ENCODE measurements around the gene ZDBF2.
"Not testable (repeated sequence)": the region's sequence is repeated elsewhere in the genome, so short reads cannot be mapped to it uniquely, and the experiment has no call there.

Gene ZDBF2

DNA sequence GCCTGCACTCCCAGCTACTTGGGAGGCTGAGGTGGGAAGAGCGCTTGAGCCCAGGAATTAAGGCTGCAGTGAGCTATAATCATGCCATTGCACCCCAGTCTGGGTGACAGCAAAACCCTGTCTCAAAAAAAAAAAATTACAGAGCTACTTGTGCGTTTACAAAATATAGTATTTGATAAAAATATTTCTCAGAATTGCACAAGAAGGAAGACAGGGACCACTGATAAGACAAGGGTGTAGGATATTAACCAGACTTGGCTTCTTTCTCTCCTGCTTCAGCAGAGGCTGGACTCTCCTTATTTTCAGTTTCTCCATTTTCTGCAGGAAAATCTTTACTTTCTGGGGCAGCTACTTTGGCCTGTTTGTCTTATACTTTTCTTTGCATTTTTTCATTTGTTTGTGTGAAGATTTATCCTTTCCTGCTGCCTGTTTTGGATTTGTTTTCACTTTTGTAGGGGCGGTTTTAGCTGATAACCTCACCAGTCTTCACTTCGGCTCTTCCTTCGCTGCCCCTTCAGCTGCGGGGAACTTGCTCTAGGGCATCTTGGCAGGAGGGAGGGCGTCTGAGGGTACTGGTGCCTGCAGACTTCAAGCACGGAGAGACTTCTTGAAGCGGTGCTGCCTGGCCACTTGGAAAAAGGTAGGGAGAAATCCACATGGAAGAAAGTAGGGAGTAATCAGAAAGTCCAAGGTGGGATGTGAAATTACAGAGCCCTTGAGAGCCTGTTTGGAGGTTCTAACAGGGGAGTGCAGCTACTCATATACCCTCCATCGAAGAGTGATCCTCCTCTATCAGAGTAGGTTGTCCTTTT, 14.9 kb upstream of the ZDBF2 start:
- no peak for DNase-seq (ENCODE audit: low spot score)

DNA sequence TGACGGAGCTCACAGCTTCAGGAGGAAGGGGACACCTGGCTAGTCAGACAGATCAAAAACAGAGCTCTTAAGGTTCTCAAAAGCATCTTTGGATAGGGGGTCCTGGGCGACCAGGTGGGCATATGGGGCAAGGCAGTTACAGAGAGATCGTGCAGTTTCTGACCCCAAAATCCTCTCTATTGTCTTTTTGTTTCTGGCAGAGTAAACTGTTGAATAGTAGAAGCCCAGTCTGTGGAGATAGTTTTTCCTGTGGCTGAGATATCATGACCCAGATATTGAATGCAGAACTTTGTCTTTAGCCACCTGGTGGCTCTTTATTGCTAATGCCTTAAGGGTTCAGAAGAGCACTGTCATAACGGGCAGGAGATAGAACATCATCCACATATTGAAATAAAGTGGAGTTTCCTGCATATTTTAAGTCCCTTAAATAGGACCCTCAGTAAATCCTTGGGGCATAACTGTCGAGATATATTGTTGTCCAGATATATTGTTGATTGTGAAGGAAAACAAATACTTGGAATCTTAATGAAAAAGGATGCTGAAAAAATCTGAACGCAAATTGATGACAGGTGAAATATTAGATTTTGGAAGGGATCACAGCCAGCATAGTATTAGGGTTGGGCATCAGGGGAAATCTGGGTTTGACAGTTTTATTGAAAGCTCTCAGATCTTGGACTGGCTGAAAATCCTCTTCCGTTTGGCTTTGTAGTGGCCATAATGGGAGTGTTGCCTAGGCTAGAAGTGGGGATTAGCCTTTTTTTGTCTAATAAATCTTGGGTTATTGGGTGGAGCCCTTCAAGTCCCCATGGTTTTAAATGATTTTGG, 14.1 kb upstream of the ZDBF2 start:
- no peak for DNase-seq (ENCODE audit: low spot score)

DNA sequence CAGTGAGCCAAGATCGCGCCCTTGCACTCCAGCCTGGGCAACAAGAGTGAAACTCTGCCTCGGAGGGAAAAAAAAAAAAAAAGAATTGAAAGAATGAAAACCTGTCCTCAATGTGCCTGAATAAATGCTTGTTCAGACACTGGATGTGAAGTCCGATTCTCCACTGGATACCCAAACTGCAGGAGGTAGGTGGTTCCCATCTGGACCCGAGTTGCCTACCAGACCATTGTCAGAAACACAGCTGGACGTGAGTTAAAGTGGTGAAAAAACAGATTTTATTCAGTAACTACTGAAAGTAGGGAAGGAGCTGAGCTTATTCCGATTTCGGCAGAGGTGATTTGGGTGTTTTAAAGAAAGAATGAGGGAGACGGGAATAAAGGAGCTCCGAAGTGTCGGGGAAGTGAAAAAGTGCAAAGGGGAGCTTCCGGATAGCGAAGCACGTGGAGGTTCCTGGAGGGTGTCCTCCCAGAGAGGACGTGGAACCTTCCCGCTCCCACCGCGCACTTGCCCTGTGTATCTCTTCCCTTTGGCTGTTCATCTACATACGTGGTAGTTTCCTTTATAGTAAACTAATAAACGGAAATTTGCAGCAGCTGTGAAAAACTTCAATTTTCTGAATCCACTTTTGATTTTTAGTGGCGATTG, 10.4 kb upstream of the ZDBF2 start:
- DNase-seq (ENCODE audit: low spot score): no peak

DNA sequence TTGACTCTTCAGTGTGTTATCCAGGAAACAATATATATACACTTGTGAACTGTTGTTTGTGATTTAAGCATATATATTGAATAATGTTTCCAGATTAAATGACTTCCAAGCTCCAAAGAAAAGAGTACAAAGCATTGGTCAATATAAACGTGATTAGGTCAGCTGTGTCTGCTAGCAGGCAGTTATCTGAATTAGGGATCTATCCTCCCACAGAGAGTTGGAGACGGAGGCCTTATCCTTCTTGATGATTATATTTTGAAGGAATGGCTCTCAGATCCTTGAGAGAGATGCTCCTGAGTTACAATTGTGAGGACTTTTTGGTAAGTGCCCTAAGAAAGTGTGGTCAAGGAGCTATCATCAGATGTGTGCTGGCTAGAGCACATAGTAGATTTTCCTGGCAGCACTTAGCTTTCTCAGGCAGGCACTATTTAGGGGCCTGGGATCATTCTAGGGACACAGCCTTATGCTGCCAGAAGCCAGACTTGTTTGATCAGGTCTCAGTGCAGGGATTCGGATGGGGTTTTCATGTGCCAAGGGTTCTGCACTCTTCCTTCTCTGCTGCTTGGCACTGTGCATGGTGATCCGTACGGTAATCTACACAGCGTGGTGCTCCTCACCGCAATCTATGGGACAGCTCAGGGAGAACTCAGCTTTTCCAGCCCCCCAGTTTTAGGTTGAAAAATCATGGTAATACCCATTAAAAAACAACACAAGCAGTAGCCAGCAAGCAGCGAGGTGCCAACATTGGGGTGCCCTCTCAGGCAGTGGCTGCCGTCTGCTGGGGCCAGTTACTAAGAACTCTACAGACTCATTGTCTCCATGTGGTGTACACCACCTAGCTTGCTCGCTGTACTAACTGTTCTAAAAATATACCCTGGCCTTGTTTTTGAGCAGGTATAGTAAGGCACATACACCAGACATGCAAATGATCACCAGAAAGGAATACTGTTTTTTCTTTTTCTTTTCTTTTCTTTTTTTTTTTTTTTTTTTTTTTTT, 8.0 kb upstream of the ZDBF2 start:
- DNase-seq (ENCODE audit: low spot score): no peak

DNA sequence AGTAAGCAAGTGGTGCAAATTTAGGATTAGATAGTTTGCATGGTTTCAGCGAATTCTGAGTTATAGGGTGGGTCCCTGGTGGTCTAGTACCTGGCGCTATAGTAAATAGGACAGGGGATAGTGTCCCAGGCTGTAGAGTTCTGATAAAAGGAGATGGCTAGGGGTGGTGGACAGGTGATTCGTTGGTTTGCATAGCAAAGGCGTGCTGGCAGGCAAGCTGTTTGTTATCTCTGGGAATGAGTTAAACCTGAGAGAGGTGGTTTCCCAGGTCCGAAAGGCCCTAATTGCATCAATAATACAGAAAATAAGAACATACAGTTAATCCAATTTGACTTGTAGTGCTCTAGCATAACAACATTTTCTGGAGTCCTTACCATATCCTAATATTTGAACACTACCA, 6.9 kb upstream of the ZDBF2 start:
- no peak for DNase-seq (ENCODE audit: low spot score)

DNA sequence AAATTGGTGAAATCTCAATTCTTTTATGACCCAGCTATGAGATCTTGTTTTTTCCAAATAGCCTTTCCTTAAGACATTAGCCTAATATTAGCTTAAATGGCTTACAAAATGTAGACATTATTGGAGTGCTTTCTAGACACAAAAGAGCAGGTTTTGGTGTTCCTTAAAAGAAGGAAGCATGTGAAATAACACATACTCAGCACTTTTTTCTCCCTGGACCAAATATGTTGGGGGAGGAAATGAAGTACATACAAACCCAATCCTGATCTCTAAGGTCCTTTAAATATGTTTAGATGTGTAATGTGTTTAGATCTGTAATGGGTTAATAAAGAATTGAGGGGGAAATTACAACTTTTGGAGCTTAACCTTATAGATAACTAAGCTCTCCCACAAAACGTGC, 3.4 kb upstream of the ZDBF2 start:
- DNase-seq (ENCODE audit: low spot score): no peak

DNA sequence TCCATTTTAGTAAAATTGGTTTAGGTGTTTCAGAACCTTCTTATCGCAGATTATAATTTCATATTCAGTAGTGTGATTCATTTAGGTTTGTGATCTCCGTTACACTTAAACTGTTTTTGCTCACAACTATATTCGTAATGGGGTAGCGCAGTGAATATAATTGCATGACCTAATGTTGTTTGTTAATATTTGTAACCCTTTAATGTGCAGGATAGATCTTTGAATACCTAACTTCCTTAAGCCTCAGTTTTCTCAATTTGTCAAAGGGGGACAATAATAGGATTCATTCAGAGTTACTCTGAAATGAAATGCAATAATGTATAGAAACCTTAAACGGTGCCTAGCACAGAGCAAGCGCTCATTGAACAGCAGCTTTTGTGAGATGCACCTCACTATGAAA, 558 bp upstream of the ZDBF2 start:
- no peak for DNase-seq (ENCODE audit: low spot score)

DNA sequence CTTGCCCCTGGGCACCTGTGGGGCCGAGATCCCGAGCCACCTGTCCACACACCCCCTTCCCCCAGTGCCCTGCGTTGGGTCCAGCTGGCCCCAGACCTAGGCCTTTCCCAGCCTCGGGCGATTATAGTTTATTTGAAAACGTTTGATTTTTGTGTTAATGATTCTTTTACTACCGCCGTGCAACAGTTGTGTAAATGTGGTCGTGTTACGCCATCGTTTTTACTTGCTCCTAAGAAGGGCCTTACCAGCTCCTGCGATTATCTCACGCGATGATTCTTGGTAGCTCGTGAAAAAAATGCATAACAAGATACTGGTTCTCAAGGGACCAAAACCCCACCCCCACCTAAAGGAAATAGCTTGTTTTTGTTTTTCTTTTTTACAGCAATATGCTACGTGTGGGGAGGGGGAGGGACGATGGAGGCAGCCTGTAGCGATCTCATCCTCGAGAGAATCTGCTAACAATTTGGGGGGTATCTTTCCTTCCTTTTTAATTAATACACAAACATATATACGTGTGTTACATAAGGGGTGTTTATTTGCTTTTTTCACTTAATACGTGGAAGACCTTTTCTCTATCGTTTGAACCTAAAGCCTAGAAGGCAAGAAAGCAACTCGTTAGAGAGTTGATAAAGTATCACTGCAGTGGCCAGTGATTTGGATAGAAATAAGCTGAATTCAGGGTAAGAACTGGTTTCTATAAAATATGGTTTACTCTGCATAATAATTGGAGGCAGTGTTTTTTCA, 1.0 kb downstream of the ZDBF2 start:
- no peak for DNase-seq (ENCODE audit: low spot score)

DNA sequence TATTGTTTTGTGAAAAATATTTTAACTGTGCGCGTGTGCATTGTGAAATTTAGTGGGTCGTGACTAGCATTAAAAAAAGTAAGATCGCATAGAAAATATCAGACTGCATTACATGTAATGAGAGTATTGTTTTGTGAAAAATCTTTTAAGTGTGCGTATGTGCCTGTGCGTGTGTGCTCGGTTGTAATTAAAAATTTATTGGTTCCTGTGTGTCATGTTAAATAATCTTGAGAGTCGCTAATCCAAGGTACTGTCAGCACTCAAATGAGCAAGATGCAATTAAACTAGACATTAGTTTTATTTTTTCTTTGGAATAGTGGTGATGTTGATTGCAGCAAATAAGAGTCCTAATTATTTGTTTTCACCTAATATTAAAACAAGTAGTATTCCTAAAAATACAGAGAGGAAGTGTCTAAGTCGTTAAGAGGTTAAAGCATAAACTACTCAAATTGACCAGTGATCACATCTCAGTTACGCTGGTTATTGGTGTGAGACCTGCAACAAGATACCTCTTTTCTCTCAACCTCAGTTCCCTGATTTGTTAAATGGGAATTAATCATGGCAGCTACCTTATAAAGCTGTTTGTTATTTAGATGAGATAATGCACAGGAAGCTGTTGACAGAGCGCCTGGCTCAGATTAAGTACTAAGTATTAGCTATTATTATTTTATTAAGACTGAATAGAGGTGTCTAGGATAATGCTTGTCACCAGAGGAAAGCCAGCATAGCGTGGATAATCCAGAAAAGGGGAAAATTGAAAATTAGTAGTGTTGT, 1.9 kb downstream of the ZDBF2 start:
- DNase-seq (ENCODE audit: low spot score): no peak

DNA sequence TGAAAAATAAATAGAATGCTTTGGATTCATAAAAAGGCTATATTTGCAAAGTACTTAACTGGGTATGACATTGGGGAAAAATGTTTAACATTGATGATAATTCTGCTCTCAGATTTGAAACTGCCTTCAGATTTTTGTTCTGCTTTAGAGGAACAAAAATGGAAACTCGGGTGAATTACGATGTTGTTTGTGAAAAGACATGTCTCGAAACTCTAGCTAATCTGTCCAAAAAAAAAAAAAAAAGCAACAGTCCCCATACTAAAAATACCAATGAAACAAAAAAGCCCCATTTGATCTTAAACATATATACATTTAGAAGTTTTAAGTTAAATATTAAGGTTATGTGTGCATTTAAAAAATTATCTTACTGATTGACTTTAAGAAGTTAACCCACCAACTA, 3.0 kb downstream of the ZDBF2 start:
- DNase-seq (ENCODE audit: low spot score): no peak

DNA sequence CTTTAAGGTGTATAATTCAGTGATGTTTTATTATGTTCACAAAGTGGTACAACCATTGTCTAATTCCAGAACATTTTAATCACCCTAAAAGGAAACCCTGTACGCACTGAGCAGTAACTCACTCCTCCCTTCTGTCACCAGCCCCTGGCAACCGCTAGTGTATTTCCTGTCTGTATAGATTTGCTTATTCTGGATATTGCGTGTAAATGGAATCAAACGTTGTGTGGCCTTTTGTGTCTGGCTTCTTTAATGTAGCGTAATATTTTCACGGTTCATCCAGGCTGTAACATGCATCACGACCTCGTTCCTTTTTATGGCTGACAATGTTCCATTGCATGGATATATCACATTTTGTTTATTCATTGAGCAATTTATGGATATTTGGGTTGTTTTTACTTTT, 8.3 kb downstream of the ZDBF2 start:
- DNase-seq (ENCODE audit: low spot score): no peak

DNA sequence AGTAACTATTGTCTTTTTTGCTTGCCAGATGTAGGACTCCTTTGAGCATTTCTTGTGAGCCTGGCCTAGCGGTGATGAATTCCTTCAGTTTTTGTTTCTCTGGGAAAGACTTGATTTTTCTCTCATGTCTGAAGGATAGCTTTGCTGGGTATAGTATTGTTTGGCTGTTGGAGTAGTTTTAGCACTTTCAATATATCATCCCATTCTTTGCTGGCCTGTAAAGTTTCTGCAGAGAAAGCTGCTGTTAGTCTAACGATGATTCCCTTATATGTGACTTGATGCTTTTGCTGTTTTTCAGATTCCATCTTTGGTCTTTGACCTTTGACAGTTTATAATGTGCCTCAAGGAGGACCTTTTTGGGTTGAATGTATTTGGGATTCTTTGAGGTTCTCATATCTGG, 12.7 kb downstream of the ZDBF2 start:
- DNase-seq (ENCODE audit: low spot score): no peak

DNA sequence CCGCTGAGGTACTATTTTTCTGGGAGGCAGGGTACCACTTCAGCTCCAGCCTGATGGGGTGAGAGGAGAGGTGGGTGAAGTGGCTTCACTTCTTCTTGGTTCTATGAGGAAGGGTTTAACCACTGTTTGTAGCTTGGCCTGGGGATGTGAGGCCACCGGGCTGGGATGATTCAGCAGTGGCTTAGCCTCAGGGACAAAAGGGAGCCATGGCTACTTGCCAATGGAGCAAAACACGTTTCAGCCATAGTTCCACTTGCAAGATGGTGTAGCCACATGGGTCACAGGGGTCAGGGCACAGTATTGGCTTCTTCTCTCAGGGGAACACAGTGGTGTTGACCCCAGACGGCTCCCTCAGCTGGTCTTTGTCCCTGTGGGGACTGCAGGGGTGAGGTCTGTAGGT, 14.9 kb downstream of the ZDBF2 start:
- DNase-seq (ENCODE audit: low spot score): no peak

DNA sequence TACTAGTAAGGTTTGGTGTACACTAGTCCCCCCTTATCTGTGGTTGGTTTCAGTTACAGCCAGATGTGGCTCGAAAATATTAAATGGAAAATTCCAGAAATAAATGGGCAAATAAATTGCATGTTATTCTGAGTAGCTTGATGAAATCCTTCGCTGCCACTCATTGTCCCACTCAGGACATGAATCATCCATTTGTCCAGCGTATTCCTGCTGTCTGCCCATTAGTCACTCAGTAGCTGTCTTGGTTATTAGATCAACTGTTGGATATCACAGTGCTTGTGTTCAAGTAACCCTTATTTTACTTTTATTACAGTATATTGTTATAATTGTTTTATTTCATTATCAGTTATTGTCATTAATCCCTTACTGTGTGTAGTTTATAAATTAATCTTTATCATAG, 21.7 kb downstream of the ZDBF2 start:
- no peak for DNase-seq (ENCODE audit: low spot score)

DNA sequence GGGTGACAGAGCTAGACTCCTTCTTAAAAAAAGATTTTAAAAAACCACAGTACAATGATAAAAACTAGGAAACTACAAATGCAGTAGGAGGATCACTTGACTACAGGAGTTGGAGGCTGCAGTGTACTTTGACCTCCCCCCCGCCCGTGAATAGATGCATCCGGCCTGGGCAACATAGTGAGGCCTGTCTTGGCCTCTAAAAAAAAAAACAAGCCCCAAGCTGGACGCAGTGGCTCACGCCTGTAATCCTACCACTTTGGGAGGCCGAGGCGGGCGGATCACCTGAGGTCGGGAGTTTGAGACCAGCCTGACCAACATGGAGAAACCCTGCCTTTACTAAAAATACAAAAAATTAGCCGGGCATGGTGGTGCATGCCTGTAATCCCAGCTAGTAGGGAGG, 25.1 kb downstream of the ZDBF2 start:
- not testable (repeated sequence) for DNase-seq (ENCODE audit: low spot score)

DNA sequence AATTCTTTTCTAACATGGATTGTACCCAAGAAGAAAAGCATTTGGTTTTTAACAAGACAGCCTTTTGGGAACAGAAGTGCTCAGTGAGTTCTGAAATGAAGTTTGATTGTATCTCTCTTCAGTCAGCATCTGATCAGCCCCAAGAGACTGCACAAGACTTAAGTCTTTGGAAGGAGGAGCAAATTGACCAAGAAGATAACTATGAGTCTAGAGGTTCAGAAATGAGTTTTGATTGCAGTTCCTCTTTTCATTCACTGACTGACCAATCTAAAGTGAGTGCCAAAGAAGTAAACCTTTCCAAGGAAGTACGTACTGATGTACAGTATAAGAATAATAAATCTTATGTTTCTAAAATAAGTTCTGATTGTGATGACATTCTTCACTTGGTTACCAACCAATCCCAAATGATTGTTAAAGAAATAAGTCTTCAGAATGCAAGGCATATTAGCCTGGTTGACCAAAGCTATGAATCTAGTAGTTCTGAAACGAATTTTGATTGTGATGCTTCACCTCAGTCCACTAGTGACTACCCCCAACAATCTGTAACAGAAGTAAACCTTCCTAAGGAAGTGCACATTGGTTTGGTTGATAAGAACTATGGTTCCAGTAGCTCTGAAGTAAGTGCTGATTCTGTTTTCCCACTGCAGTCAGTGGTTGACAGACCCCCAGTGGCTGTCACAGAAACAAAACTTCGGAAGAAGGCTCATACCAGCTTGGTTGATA, 31.2 kb downstream of the ZDBF2 start:
- no peak for DNase-seq (ENCODE audit: low spot score)

DNA sequence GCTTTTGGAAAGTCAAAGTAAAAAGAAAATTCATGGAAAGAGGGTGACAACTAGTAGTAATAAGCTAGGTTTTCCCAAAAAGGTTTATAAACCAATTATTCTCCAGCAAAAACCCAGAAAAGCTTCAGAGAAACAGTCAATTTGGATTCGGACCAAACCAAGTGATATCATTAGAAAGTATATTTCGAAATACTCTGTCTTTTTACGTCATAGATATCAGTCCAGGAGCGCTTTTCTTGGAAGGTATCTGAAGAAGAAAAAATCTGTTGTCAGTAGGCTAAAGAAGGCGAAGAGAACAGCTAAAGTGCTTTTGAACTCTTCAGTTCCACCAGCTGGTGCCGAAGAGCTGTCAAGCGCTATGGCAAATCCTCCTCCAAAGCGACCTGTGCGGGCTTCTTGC, 36.6 kb downstream of the ZDBF2 start:
- DNase-seq (ENCODE audit: low spot score): no peak

DNA sequence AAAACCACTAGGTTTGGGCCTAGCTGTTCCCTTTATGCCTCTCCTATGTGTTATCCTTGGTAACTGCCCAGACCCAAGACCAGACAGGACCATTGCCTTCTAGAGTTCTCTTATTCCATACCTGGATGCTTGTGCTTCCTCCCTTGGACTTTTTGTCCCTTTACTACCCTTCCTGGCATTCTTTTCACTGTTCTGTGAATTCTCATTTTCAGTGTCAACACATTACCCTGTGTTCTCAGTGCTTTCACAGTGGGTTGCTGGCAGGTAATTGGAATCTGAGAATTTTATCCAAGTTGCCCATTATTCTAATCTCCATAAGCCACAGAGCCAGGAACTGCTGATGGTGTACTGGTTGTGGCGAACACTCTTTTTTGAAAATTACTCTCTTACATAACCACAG, 41.7 kb downstream of the ZDBF2 start:
- no peak for DNase-seq (ENCODE audit: low spot score)

DNA sequence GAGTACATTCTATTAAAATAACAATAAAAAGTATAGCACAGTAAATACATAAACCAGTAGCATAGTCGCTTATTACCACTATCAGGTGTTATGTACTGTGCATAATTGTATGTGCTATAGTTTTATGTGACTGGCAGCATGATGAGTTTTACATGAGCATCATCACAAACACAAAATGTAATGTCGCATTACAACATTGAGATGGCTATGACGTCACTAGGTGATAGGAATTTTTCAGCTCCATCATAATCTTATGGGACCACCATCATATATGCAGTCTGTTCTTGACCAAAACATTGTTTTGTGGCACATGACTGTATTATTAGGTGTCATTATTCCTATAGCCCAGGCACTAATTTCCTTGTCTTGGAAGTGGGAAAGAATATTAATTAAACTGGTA, 48.6 kb downstream of the ZDBF2 start:
- DNase-seq (ENCODE audit: low spot score): no peak

DNA sequence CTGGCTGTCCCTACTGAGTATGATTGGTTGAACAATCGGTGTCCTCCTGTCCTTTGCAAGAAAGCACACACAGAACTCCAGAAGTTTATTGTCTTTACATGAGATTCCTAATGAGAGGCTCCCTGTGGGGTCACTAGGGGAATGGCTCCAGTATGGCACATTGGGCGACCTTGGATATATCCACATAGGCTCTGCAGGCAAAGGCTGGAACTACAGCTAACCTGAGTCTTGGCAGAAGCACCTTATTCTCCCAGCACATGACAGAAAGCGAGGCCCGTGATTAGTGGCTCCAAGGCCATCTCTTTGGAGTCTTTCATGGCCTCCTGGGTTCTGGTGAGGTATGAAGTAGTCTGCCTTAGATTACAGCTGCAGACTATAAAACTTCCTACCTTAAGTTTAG, 49.0 kb downstream of the ZDBF2 start:
- no peak for DNase-seq (ENCODE audit: low spot score)

All from globus pallidus (tissue), 1 donor.